H9 (cell line): ENCODE data around the gene PLPP1. TPM values are rescaled to one million over a fixed set of nuclear protein-coding genes. Genes with fewer than 3 reads are reported as not detected.

Experiments
- DNase-seq: peaks from one replicate; pipeline ENCODE4 v3.0.0-alpha.2; 2017
- H2AFZ ChIP-seq: one replicate; pipeline ENCODE4 v1.6.1; 2013; ENCODE audit warnings: mild to moderate bottlenecking, low read length, control low read depth, moderate library complexity
- H2AK5ac ChIP-seq: 2 replicates; pipeline ENCODE4 v1.6.1; 2013; ENCODE audit warnings: low read length, control low read depth, mixed read lengths; ENCODE audit not compliant: insufficient read length
- H2BK120ac ChIP-seq: one replicate; pipeline ENCODE4 v1.6.1; 2013; ENCODE audit warnings: low read depth, mild to moderate bottlenecking, low read length, control low read depth, inconsistent platforms; ENCODE audit not compliant: poor library complexity, severe bottlenecking
- H2BK12ac ChIP-seq: 2 replicates; pipeline ENCODE4 v1.6.1; 2013; ENCODE audit warnings: low read length, control low read depth, mixed read lengths, low read depth; ENCODE audit not compliant: insufficient read length
- H2BK15ac ChIP-seq: 2 replicates; pipeline ENCODE4 v1.6.1; 2013; ENCODE audit warnings: low read depth, low read length, control low read depth
- H2BK20ac ChIP-seq: one replicate; pipeline ENCODE4 v1.6.1; 2013; ENCODE audit warnings: low read depth, mild to moderate bottlenecking, low read length, control low read depth, inconsistent platforms; ENCODE audit not compliant: poor library complexity, severe bottlenecking
- H2BK5ac ChIP-seq: 2 replicates; pipeline ENCODE4 v1.6.1; 2013; ENCODE audit warnings: low read length, control low read depth, mixed read lengths; ENCODE audit not compliant: insufficient read length
- H3K14ac ChIP-seq: 2 replicates; pipeline ENCODE4 v1.6.1; 2013; ENCODE audit warnings: low read length, control low read depth; ENCODE audit not compliant: insufficient read depth
- H3K18ac ChIP-seq: 2 replicates; pipeline ENCODE4 v1.6.1; 2013; ENCODE audit warnings: low read depth, mild to moderate bottlenecking, mixed read lengths, low read length, control low read depth; ENCODE audit not compliant: insufficient read length
- H3K23ac ChIP-seq: 2 replicates; pipeline ENCODE4 v1.6.1; 2013; ENCODE audit warnings: low read length, control low read depth, mixed read lengths, low read depth; ENCODE audit not compliant: insufficient read length
- H3K23me2 ChIP-seq: 2 replicates; pipeline ENCODE4 v1.6.1; 2013; ENCODE audit warnings: low read depth, mild to moderate bottlenecking, mixed read lengths, low read length, control low read depth; ENCODE audit not compliant: insufficient read length, poor library complexity, severe bottlenecking
- H3K27ac ChIP-seq: 2 replicates; pipeline ENCODE4 v1.5.1; 2013; ENCODE audit warnings: low read length, control low read depth, mixed read lengths, low read depth; ENCODE audit not compliant: insufficient read length
- H3K27me3 ChIP-seq: 2 replicates; pipeline ENCODE4 v1.6.1; 2013; ENCODE audit warnings: low read length, control low read depth, inconsistent platforms; ENCODE audit not compliant: insufficient read depth
- H3K4ac ChIP-seq: 2 replicates; pipeline ENCODE4 v1.6.1; 2013; ENCODE audit warnings: low read depth, mild to moderate bottlenecking, control low read depth, inconsistent platforms, low read length, moderate library complexity
- H3K4me1 ChIP-seq: 2 replicates; pipeline ENCODE4 v1.6.1; 2013; ENCODE audit warnings: low read length, control low read depth, inconsistent platforms; ENCODE audit not compliant: insufficient read depth
- H3K4me2 ChIP-seq: 2 replicates; pipeline ENCODE4 v1.6.1; 2013; ENCODE audit warnings: low read length, control low read depth, mixed read lengths; ENCODE audit not compliant: insufficient read length, insufficient read depth
- H3K56ac ChIP-seq: 2 replicates; pipeline ENCODE4 v1.6.1; 2013; ENCODE audit warnings: low read depth, mild to moderate bottlenecking, mixed read lengths, low read length, control low read depth; ENCODE audit not compliant: insufficient read length
- H3K79me1 ChIP-seq: 2 replicates; pipeline ENCODE4 v1.6.1; 2013; ENCODE audit warnings: low read depth, mild to moderate bottlenecking, moderate library complexity, low read length, control low read depth, inconsistent platforms; ENCODE audit not compliant: insufficient read depth, poor library complexity, severe bottlenecking
- H3K79me2 ChIP-seq: 2 replicates; pipeline ENCODE4 v1.6.1; 2013; ENCODE audit warnings: low read length, control low read depth, inconsistent platforms; ENCODE audit not compliant: insufficient read depth
- H3K9ac ChIP-seq: 2 replicates; pipeline ENCODE4 v1.6.1; 2013; ENCODE audit warnings: low read length, control low read depth, mixed read lengths; ENCODE audit not compliant: insufficient read length; ENCODE audit errors: extremely low read depth
- H3K9me3 ChIP-seq: one replicate; pipeline ENCODE4 v1.6.1; 2013; ENCODE audit warnings: low read depth, low read length, inconsistent platforms; ENCODE audit not compliant: control insufficient read depth
- H3T11ph ChIP-seq: one replicate; pipeline ENCODE4 v1.6.1; 2013; ENCODE audit warnings: mild to moderate bottlenecking, low read length, control low read depth, inconsistent platforms
- H4K20me1 ChIP-seq: one replicate; pipeline ENCODE4 v1.6.1; 2013; ENCODE audit not compliant: control insufficient read depth, insufficient read length, insufficient read depth
- H4K5ac ChIP-seq: 2 replicates; pipeline ENCODE4 v1.6.1; 2013; ENCODE audit warnings: low read depth, mild to moderate bottlenecking, mixed read lengths, low read length, control low read depth; ENCODE audit not compliant: insufficient read length
- H4K8ac ChIP-seq: replicated peaks from 2 replicates; pipeline ENCODE4 v1.6.1; 2013; ENCODE audit warnings: low read length, control low read depth, mixed read lengths, low read depth; ENCODE audit not compliant: insufficient read length
- H4K91ac ChIP-seq: 2 replicates; pipeline ENCODE4 v1.6.1; 2013; ENCODE audit warnings: low read depth, mild to moderate bottlenecking, moderate library complexity, mixed read lengths, low read length, control low read depth; ENCODE audit not compliant: insufficient read length
- H3K27ac Mint-ChIP-seq, 3 experiments: 2 replicates in 2 of 3; 3 replicates in 1 of 3; pipeline ENCODE4 v1.8.0; 2020 to 2021; ENCODE audit warnings: mixed read lengths in 3 of 3, mild to moderate bottlenecking in 1 of 3, moderate library complexity in 1 of 3
- H3K27me3 Mint-ChIP-seq: 2 replicates; pipeline ENCODE4 v1.8.0; 2021; ENCODE audit warnings: low read depth, mild to moderate bottlenecking, moderate library complexity, mixed read lengths
- H3K36me3 Mint-ChIP-seq, 3 experiments: 2 replicates in 2 of 3; 3 replicates in 1 of 3; pipeline ENCODE4 v1.8.0; 2020 to 2021; ENCODE audit warnings: low read depth in 3 of 3, mixed read lengths in 3 of 3; ENCODE audit not compliant: insufficient read depth in 1 of 3
- H3K4me1 Mint-ChIP-seq, 2 experiments: 2 replicates each; pipeline ENCODE4 v1.8.0; 2020; ENCODE audit warnings: mixed read lengths in 2 of 2
- H3K4me3 Mint-ChIP-seq, 2 experiments: 2 replicates in 1 of 2; 3 replicates in 1 of 2; pipeline ENCODE4 v1.8.0; 2020 to 2021; ENCODE audit warnings: mild to moderate bottlenecking in 2 of 2, mixed read lengths in 2 of 2, moderate library complexity in 1 of 2
- H3K9me3 Mint-ChIP-seq, 2 experiments: 2 replicates in 1 of 2; 3 replicates in 1 of 2; pipeline ENCODE4 v1.8.0; 2020; ENCODE audit warnings: mild to moderate bottlenecking in 2 of 2, mixed read lengths in 2 of 2, moderate library complexity in 1 of 2
- WGBS: extraction: QIAGEN DNeasy Blood & Tissue Kit; methylation state at CpG from one replicate; pipeline ENCODE4 v1.1.7; 2013; ENCODE audit warnings: missing lambda C conversion rate, low lambda C conversion rate, mixed read lengths; ENCODE audit not compliant: insufficient read length; ENCODE audit errors: extremely low coverage; 5-methylcytosine and 5-hydroxymethylcytosine counted together
- total RNA-seq: library from RNA; stranded (reverse); gene quantifications from 2 replicates; pipeline ENCODE4 v1.2.1, GENCODE V29; 2021
- TF ChIP-seq, protein P1 (sequence below): fragments of 200-600 bp; sonication (generic); conservative IDR thresholded peaks from 3 replicates; pipeline ENCODE4 v1.8.0; 2021; ENCODE audit warnings: antibody characterized with exemption, mild to moderate bottlenecking

The PLPP1 gene
- total RNA-seq, 1 experiment from 2014 or later: 85.9 TPM

DNA sequence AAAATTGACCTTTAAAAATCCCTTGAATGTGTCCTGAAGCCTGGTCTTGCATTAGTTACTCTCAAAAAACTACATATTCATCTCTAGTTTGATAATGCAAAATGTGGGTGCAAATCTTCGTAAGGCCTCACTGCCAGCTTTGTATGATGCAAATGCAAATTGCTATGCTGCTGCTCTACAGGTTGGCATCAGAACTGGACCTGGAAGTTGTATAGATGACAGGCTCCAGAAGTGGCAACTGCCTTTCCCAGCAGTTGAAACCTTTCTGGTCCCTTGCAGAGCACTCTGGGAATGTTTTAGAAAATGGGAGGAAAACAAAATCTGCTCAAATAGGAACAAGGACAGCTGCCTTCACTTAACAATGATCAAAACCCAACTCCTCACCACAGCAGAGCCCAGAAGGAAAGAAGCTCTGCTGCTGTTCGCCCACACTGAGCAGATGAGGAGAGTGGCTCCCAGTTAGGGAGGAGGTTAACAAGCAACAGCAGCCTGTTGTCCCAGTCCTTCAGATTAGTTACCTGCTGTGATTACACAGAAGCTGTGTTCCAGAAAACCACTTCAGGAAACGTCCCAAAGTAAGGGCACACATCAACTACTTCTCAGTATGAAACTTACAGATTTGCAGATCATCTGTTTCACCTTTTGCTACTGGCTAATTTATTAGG lies 93.5 kb downstream of the PLPP1 start:
- DNase-seq: no peak
- no CpG with 5 or more reads among the region's 3 CpGs for WGBS
- no peak overlapping the region for H2AFZ ChIP-seq

More for the DNA sequence above, 93.5 kb downstream of the PLPP1 start:
- Histone ChIP-seq H3K79me1 (no peaks in the 10 kb centered on the region), H4K8ac (no peak overlapping the region), H3K4me2 (no peak overlapping the region), H3K18ac (no peak overlapping the region), H2BK20ac (no peak overlapping the region), H3K79me2 (no peaks in the 10 kb centered on the region), H2AK5ac (no peak overlapping the region), H2BK15ac (no peak overlapping the region), H3K4ac (no peak overlapping the region), H3K23ac (no peak overlapping the region), H3K27ac (no peak overlapping the region), H2BK120ac (no peak overlapping the region), H2BK12ac (no peak overlapping the region), H4K5ac (no peak overlapping the region), H4K20me1 (no peaks in the 10 kb centered on the region), H3K14ac (no peak overlapping the region), H2BK5ac (peak overlapping the region; percentile 48), H3K9me3 (peaks cover 5% of the 10 kb centered on the region), H3K27me3 (no peaks in the 10 kb centered on the region), H4K91ac (no peak overlapping the region), H3K4me1 (peaks cover 16% of the 10 kb centered on the region), H3K56ac (no peak overlapping the region), H3K23me2 (no peaks in the 10 kb centered on the region), H3T11ph (no peak overlapping the region), H3K9ac (no peak overlapping the region)
- TF ChIP-seq, protein P1, sequence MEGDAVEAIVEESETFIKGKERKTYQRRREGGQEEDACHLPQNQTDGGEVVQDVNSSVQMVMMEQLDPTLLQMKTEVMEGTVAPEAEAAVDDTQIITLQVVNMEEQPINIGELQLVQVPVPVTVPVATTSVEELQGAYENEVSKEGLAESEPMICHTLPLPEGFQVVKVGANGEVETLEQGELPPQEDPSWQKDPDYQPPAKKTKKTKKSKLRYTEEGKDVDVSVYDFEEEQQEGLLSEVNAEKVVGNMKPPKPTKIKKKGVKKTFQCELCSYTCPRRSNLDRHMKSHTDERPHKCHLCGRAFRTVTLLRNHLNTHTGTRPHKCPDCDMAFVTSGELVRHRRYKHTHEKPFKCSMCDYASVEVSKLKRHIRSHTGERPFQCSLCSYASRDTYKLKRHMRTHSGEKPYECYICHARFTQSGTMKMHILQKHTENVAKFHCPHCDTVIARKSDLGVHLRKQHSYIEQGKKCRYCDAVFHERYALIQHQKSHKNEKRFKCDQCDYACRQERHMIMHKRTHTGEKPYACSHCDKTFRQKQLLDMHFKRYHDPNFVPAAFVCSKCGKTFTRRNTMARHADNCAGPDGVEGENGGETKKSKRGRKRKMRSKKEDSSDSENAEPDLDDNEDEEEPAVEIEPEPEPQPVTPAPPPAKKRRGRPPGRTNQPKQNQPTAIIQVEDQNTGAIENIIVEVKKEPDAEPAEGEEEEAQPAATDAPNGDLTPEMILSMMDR: no peak
- Mint-ChIP-seq H3K4me3 (no peak overlapping the region), H3K27me3 (no peaks in the 10 kb centered on the region; the same call in 1 of the 2 replicates), H3K27ac (peak overlapping the region in 2 of 3 experiments; percentile 65 to 71; a peak in 3 of 7 replicates), H3K4me1 (peaks cover 49 to 52% of the 10 kb centered on the region in 2 experiments), H3K9me3 (peaks cover 7 to 8% of the 10 kb centered on the region in 2 experiments), H3K36me3 (peaks cover 23 to 55% (median 45%) of the 10 kb centered on the region in 3 experiments)
